ENCODE results near the gene ARL6IP1. TPM values are rescaled to one million over a fixed set of nuclear protein-coding genes. Genes with fewer than 3 reads are reported as not detected.

Gene ARL6IP1
- polyA plus RNA-seq, 1 of the 3 experiments (the other 2 are of a cell fraction): 95.8 TPM

GRCh38 chr16:18789850-18790706 is 11.3 kb downstream of the ARL6IP1 start, which contains the start of gene RPS15A (continued):
- TF ChIP-seq MXI1 (IDR thresholded peaks at IDR 0.05; ENCODE audit: low read depth, low read length): peak; percentile 84
- peak; percentile 10; the same call in 1 of the 2 replicates for TF ChIP-seq NFIC (IDR thresholded peaks at IDR 0.05; ENCODE audit: borderline replicate concordance)
- TF ChIP-seq SIN3A (IDR thresholded peaks at IDR 0.05; ENCODE audit: borderline replicate concordance, low read depth, low read length): peak; percentile 90
- TF ChIP-seq MAX (IDR thresholded peaks at IDR 0.05; ENCODE audit: low read depth): peak; percentile 94
- TF ChIP-seq GABPA (IDR thresholded peaks at IDR 0.05; ENCODE audit: low read depth): no peak
- no peak for TF ChIP-seq EZH2phosphoT487 (IDR thresholded peaks at IDR 0.05; ENCODE audit: borderline replicate concordance, low read depth)
- TF ChIP-seq, protein P1, sequence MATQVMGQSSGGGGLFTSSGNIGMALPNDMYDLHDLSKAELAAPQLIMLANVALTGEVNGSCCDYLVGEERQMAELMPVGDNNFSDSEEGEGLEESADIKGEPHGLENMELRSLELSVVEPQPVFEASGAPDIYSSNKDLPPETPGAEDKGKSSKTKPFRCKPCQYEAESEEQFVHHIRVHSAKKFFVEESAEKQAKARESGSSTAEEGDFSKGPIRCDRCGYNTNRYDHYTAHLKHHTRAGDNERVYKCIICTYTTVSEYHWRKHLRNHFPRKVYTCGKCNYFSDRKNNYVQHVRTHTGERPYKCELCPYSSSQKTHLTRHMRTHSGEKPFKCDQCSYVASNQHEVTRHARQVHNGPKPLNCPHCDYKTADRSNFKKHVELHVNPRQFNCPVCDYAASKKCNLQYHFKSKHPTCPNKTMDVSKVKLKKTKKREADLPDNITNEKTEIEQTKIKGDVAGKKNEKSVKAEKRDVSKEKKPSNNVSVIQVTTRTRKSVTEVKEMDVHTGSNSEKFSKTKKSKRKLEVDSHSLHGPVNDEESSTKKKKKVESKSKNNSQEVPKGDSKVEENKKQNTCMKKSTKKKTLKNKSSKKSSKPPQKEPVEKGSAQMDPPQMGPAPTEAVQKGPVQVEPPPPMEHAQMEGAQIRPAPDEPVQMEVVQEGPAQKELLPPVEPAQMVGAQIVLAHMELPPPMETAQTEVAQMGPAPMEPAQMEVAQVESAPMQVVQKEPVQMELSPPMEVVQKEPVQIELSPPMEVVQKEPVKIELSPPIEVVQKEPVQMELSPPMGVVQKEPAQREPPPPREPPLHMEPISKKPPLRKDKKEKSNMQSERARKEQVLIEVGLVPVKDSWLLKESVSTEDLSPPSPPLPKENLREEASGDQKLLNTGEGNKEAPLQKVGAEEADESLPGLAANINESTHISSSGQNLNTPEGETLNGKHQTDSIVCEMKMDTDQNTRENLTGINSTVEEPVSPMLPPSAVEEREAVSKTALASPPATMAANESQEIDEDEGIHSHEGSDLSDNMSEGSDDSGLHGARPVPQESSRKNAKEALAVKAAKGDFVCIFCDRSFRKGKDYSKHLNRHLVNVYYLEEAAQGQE (IDR thresholded peaks at IDR 0.05; ENCODE audit: low read depth, low read length): peak; percentile 65

DNA sequence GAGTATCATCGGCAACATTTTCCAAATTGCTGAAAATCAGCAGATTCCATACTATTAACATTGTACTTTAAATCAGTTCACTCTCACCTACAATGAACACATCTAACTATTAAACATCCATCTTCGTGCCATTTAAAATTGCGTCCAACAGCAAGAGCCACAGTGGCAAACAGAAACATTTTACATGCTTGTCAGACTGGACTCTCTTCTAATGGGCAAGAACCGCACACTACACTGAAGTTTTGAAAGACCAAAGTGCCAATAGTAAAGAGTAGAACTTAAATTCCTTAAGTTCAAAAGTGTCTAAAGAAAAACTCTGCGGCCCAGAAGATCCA is 11.9 kb downstream of the ARL6IP1 start:
- ChIA-PET CTCF (interaction anchor here (0.6 to 2.9 kb wide), 5 partner anchors 11 to 297 kb away, joined by 3 to 18 read pairs (median 3); partner anchors contain the start of gene ARL6IP1), POLR2A (interaction anchor here (0.9 to 3.2 kb wide), 3 partner anchors 12 to 29 kb away, joined by 3 to 56 read pairs (median 3); partner anchors contain the start of gene ARL6IP1)
- Histone ChIP-seq H3K9ac (peak overlapping the region; percentile 96), H3K9me2 (no peaks in the 10 kb centered on the region), H3F3A (replicated peaks; ENCODE audit: insufficient read depth) (peaks cover 46% of the 10 kb centered on the region), H3K4me1 (ENCODE audit: control insufficient read depth in 1 of 2, insufficient read depth in 2 of 2, low read depth in 1 of 2, low read length in 1 of 2) (peaks cover 17 to 20% of the 10 kb centered on the region in 2 experiments), H3K9me3 (no peaks in the 10 kb centered on the region), H3K27me3 (ENCODE audit: insufficient read depth) (no peaks in the 10 kb centered on the region), H4K20me1 (ENCODE audit: insufficient read depth) (peaks cover 58% of the 10 kb centered on the region), H3K27ac (ENCODE audit: low read depth in 2 of 2, low read length in 1 of 2) (peak overlapping the region; percentile 65 to 86), H3K79me2 (ENCODE audit: insufficient read depth) (peaks cover 80% of the 10 kb centered on the region), H3K4me2 (peak overlapping the region; percentile 94), H2AFZ (ENCODE audit: low read depth) (no peak overlapping the region), H3K4me3 (ENCODE audit: low read depth in 2 of 2, low read length in 1 of 2) (peak overlapping the region; percentile 81 to 91), H3K36me3 (replicated peaks in 1 of 2; ENCODE audit: control insufficient read depth in 1 of 2, insufficient read depth in 2 of 2, low read length in 1 of 2) (peaks cover 60 to 77% of the 10 kb centered on the region in 2 experiments)
- TF ChIP-seq EZH2phosphoT487 (IDR thresholded peaks at IDR 0.05; ENCODE audit: borderline replicate concordance, low read depth) (no peak), RCOR1 (IDR thresholded peaks at IDR 0.05; ENCODE audit: low read length) (no peak), EP300 (IDR thresholded peaks at IDR 0.05; ENCODE audit: borderline replicate concordance in 1 of 2, low read depth in 1 of 2, low read length in 1 of 2) (no peak), YY1 (IDR thresholded peaks at IDR 0.05; ENCODE audit: low read depth) (no peak), CHD2 (IDR thresholded peaks at IDR 0.05; ENCODE audit: low read length, partially characterized antibody) (no peak), TEAD4 (IDR thresholded peaks at IDR 0.05; ENCODE audit: borderline replicate concordance, insufficient read depth) (no peak), NFIC (IDR thresholded peaks at IDR 0.05; ENCODE audit: borderline replicate concordance) (no peak), ELF1 (IDR thresholded peaks at IDR 0.05) (no peak), FOSL2 (IDR thresholded peaks at IDR 0.05; ENCODE audit: borderline replicate concordance, low read depth) (no peak), POLR2AphosphoS5 (IDR thresholded peaks at IDR 0.05; ENCODE audit: low read depth, low read length) (no peak)
- no peak for DNase-seq
- WGBS (ENCODE audit: low lambda C conversion rate): 0% methylated on average over 5 of the region's 5 CpGs
